HCT116 (cell line): ENCODE results near the gene EXD3. TPM values are rescaled to one million over a fixed set of nuclear protein-coding genes. Genes with fewer than 3 reads are reported as not detected.

ENCODE experiments used
- ATAC-seq: fragments of 200-7000 bp; cut with Tn5 transposase; 2 replicates; pipeline ENCODE4 v1.9.1; 2020; ENCODE audit warnings: mild to moderate bottlenecking, moderate library complexity
- BruUV-seq: library from RNA; stranded (reverse); fragments of 400-500 nt; replicated peaks from 2 replicates; lab custom pipeline; 2021; lab: Mats Ljungman, UMichigan
- CTCF ChIA-PET: fragments of 300-600 bp; sonication (Branson Sonifier 250); formaldehyde crosslinking; loops from one replicate; lab custom pipeline; 2021; ENCODE audit warnings: antibody characterized with exemption; lab: Charles Lee
- POLR2A ChIA-PET: fragments of 300-600, 350-600 bp; sonication (Branson Sonifier 250); formaldehyde crosslinking; loops from one replicate; lab custom pipeline; 2021; ENCODE audit warnings: antibody characterized with exemption; lab: Charles Lee
- RAD21 ChIA-PET, 2 experiments: fragments of 300-600 bp; sonication (Branson Sonifier 250); formaldehyde crosslinking; loops; one replicate each; lab custom pipeline; 2023; ENCODE audit warnings: low total read pairs in 2 of 2; ENCODE audit not compliant: uncharacterized antibody in 2 of 2, unreplicated experiment in 2 of 2, low non-redundant PET in 1 of 2; lab: Charles Lee
- DNase-seq: peaks from one replicate; pipeline ENCODE4 v3.0.0-alpha.2; 2010; ENCODE audit warnings: low read depth, low spot score
- H2AFZ ChIP-seq: fragments of 200-600 bp; shearing (Covaris generic), sonication (generic); 2 replicates; pipeline ENCODE4 v1.6.1; 2017; ENCODE audit warnings: low read depth, mixed run types, mixed read lengths, antibody characterized with exemption, low read length; ENCODE audit not compliant: poor library complexity, severe bottlenecking
- H3K27ac ChIP-seq: 2 replicates; pipeline ENCODE4 v1.5.1; 2012; ENCODE audit warnings: low read depth, low read length
- H3K27me3 ChIP-seq: fragments of 200-600 bp; sonication (generic); 2 replicates; pipeline ENCODE4 v1.6.1; 2016; ENCODE audit warnings: mixed run types, low read length, mixed read lengths; ENCODE audit not compliant: insufficient read depth
- H3K36me3 ChIP-seq, 2 experiments: fragments of 200-500 bp in 1 of 2; fragments of 200-600 bp in 1 of 2; sonication (Bioruptor generic) in 1 of 2; sonication (generic) in 1 of 2; 2 replicates each; pipeline versions ENCODE4 v1.5.1 to v1.6.1; 2014 to 2016; ENCODE audit warnings: low read length in 2 of 2, inconsistent platforms in 1 of 2, mixed read lengths in 1 of 2, mixed run types in 1 of 2; ENCODE audit not compliant: insufficient read depth in 2 of 2, control insufficient read depth in 1 of 2
- H3K4me1 ChIP-seq, 2 experiments: fragments of 200-600 bp in 1 of 2; sonication (generic) in 1 of 2; 2 replicates each; pipeline versions ENCODE4 v1.5.1 to v1.6.1; 2012 to 2017; ENCODE audit warnings: low read length in 2 of 2, inconsistent platforms in 1 of 2, mild to moderate bottlenecking in 1 of 2, mixed read lengths in 1 of 2, mixed run types in 1 of 2, moderate library complexity in 1 of 2; ENCODE audit not compliant: insufficient read depth in 2 of 2, control insufficient read depth in 1 of 2
- H3K4me2 ChIP-seq: fragments of 200-600 bp; sonication (generic); 2 replicates; pipeline ENCODE4 v1.6.1; 2017; ENCODE audit warnings: mixed run types, low read length, mixed read lengths
- H3K4me3 ChIP-seq, 2 experiments: fragments of 200-600 bp in 1 of 2; sonication (generic) in 1 of 2; replicated peaks in 1 of 2; 2 replicates each; pipeline ENCODE4 v1.5.1; 2011 to 2016; ENCODE audit warnings: low read length in 2 of 2, control low read depth in 1 of 2, low read depth in 1 of 2, mild to moderate bottlenecking in 1 of 2, mixed read lengths in 1 of 2, mixed run types in 1 of 2
- H3K79me2 ChIP-seq: fragments of 200-600 bp; sonication (generic); 2 replicates; pipeline ENCODE4 v1.6.1; 2017; ENCODE audit warnings: mild to moderate bottlenecking, mixed run types, low read length, moderate library complexity, mixed read lengths; ENCODE audit not compliant: insufficient read depth
- H3K9ac ChIP-seq: fragments of 200-600 bp; sonication (generic); 2 replicates; pipeline ENCODE4 v1.6.1; 2016; ENCODE audit warnings: low read length, mixed read lengths
- H3K9me2 ChIP-seq: fragments of 200-600 bp; sonication (generic), shearing (Covaris generic); 2 replicates; pipeline ENCODE4 v1.6.1; 2017; ENCODE audit warnings: mixed run types, mild to moderate bottlenecking, moderate library complexity; ENCODE audit not compliant: insufficient read depth
- H3K9me3 ChIP-seq, 2 experiments: fragments of 200-500 bp in 1 of 2; fragments of 200-600 bp in 1 of 2; sonication (Bioruptor generic) in 1 of 2; sonication (generic) in 1 of 2; 2 replicates each; pipeline ENCODE4 v1.6.1; 2014 to 2017; ENCODE audit warnings: low read length in 2 of 2, mixed read lengths in 2 of 2, inconsistent platforms in 1 of 2, low read depth in 1 of 2, mild to moderate bottlenecking in 1 of 2, mixed run types in 1 of 2, moderate library complexity in 1 of 2; ENCODE audit not compliant: control insufficient read depth in 1 of 2, insufficient read depth in 1 of 2
- H4K20me1 ChIP-seq: fragments of 200-600 bp; sonication (generic), shearing (Covaris generic); 2 replicates; pipeline ENCODE4 v1.6.1; 2017; ENCODE audit warnings: mixed run types, mild to moderate bottlenecking, moderate library complexity; ENCODE audit not compliant: insufficient read depth
- CBX3 ChIP-seq: IDR thresholded peaks from 2 replicates; pipeline ENCODE4 v1.6.1; 2012; ENCODE audit warnings: low read depth
- CEBPB ChIP-seq: IDR thresholded peaks from 2 replicates; pipeline ENCODE4 v1.6.1; 2012; ENCODE audit warnings: low read depth
- SIN3A ChIP-seq: IDR thresholded peaks from 2 replicates; pipeline ENCODE4 v1.6.1; 2012; ENCODE audit warnings: low read depth
- SP1 ChIP-seq: IDR thresholded peaks from 2 replicates; pipeline ENCODE4 v1.6.1; 2012; ENCODE audit warnings: low read depth
- YY1 ChIP-seq: IDR thresholded peaks from 2 replicates; pipeline ENCODE4 v1.6.1; 2011; ENCODE audit warnings: low read length, low read depth, moderate library complexity, mild to moderate bottlenecking; ENCODE audit not compliant: insufficient replicate concordance; ENCODE audit errors: extremely low read depth
- ZNF274 ChIP-seq: fragments of 200-500 bp; sonication (Bioruptor generic); IDR thresholded peaks from 2 replicates; pipeline ENCODE4 v1.6.1; 2014; ENCODE audit warnings: mild to moderate bottlenecking, low read depth, low read length, inconsistent platforms
- intact Hi-C: fragments of 100-400 bp; cut with micrococcal nuclease; formaldehyde crosslinking; loops from 2 replicates; pipeline ENCODE4 v1.10.0; 2022
- total RNA-seq: library from RNA; stranded (reverse); gene quantifications from one replicate; pipeline ENCODE4 v1.2.1, GENCODE V29; 2021; ENCODE audit not compliant: unreplicated experiment
- TF ChIP-seq, protein P1 (sequence below): IDR thresholded peaks from 2 replicates; pipeline ENCODE4 v1.6.1; 2011; ENCODE audit warnings: mild to moderate bottlenecking, low read length, moderate library complexity; ENCODE audit not compliant: insufficient replicate concordance; ENCODE audit errors: extremely low read depth
- TF ChIP-seq, protein P2 (sequence below), 3 experiments: fragments of 200-600 bp in 1 of 3; sonication (generic) in 1 of 3; IDR thresholded peaks in 2 of 3; conservative IDR thresholded peaks in 1 of 3; 2 replicates each; pipeline ENCODE4 v1.5.1; 2012 to 2017; ENCODE audit warnings: low read depth in 2 of 3, low read length in 2 of 3, antibody characterized with exemption in 1 of 3, borderline replicate concordance in 1 of 3, control low read depth in 1 of 3, mild to moderate bottlenecking in 1 of 3, mixed read lengths in 1 of 3, mixed run types in 1 of 3, moderate library complexity in 1 of 3; ENCODE audit not compliant: insufficient read depth in 1 of 3
- TF ChIP-seq, protein P3 (sequence below): IDR thresholded peaks from 2 replicates; pipeline ENCODE4 v1.6.1; 2012
- TF ChIP-seq, protein P4 (sequence below): IDR thresholded peaks from 2 replicates; pipeline ENCODE4 v1.6.1; 2012

EXD3 gene
- total RNA-seq, 1 experiment from 2014 or later = 25.4 TPM

DNA sequence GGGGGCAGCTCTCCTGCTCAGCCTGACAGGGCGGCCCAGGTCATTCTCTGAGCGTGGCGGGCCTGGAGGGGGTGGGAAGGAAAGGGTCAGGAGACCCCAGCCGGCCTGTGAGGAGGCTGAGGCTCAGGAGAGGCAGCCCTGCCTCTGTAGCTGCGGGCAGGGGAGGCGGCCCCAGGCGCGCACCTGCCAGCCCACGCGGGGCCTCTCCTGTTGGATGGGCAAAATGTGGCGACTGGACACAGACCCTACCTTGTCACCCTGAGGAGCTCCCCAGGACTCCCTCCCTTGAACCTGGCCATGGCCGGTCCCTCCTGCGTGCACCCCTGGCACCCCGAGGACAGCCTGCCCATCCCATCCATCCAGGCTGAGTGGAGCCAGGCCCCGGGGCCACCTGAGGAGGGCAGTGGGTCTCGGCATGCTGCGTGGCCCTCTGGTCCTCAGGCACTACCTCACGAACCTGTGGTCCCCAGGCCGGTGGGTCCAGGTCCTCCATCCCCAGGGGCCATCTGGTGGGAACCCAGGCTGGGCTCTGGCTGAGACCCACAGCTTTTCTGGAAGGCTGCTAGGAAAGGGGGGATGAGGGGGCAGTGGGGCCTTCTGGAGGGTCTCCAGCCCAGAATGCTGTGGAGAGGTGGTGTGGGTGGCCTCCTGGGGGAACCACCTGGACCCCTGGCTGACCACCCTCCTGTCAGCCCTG lies 105.8 kb downstream of the EXD3 start:
- RAD21 ChIA-PET = no interaction called here
- Histone ChIP-seq H3K4me1 (peaks cover 14 to 33% of the 10 kb centered on the region in 2 experiments), H4K20me1 (no peaks in the 10 kb centered on the region), H3K4me2 (peak overlapping the region; percentile 71; the same call in 1 of the 2 replicates), H3K4me3 (no peak overlapping the region), H2AFZ (no peak overlapping the region), H3K79me2 (no peaks in the 10 kb centered on the region), H3K27me3 (no peaks in the 10 kb centered on the region), H3K9me2 (no peaks in the 10 kb centered on the region), H3K36me3 (no peaks in the 10 kb centered on the region), H3K9me3 (no peaks in the 10 kb centered on the region), H3K9ac (no peak overlapping the region), H3K27ac (no peak overlapping the region; the same call in 1 of the 2 replicates)
- CTCF ChIA-PET = interaction anchor here (1.2 kb wide), 1 partner anchor 106 kb away, joined by 3 read pairs; the partner anchor contains the start of gene EXD3
- BruUV-seq = no TSS peak
- no peak for TF ChIP-seq ZNF274
- TF ChIP-seq CEBPB = no peak
- TF ChIP-seq, protein P1, sequence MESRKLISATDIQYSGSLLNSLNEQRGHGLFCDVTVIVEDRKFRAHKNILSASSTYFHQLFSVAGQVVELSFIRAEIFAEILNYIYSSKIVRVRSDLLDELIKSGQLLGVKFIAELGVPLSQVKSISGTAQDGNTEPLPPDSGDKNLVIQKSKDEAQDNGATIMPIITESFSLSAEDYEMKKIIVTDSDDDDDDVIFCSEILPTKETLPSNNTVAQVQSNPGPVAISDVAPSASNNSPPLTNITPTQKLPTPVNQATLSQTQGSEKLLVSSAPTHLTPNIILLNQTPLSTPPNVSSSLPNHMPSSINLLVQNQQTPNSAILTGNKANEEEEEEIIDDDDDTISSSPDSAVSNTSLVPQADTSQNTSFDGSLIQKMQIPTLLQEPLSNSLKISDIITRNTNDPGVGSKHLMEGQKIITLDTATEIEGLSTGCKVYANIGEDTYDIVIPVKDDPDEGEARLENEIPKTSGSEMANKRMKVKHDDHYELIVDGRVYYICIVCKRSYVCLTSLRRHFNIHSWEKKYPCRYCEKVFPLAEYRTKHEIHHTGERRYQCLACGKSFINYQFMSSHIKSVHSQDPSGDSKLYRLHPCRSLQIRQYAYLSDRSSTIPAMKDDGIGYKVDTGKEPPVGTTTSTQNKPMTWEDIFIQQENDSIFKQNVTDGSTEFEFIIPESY = no peak
- TF ChIP-seq, protein P2, sequence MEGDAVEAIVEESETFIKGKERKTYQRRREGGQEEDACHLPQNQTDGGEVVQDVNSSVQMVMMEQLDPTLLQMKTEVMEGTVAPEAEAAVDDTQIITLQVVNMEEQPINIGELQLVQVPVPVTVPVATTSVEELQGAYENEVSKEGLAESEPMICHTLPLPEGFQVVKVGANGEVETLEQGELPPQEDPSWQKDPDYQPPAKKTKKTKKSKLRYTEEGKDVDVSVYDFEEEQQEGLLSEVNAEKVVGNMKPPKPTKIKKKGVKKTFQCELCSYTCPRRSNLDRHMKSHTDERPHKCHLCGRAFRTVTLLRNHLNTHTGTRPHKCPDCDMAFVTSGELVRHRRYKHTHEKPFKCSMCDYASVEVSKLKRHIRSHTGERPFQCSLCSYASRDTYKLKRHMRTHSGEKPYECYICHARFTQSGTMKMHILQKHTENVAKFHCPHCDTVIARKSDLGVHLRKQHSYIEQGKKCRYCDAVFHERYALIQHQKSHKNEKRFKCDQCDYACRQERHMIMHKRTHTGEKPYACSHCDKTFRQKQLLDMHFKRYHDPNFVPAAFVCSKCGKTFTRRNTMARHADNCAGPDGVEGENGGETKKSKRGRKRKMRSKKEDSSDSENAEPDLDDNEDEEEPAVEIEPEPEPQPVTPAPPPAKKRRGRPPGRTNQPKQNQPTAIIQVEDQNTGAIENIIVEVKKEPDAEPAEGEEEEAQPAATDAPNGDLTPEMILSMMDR (IDR thresholded peaks at IDR 0.05 in 2 of 3, conservative IDR thresholded peaks at IDR 0.05 in 1 of 3; ENCODE audit: borderline replicate concordance in 1 of 3, insufficient read depth in 1 of 3, low read depth in 2 of 3, low read length in 2 of 3) = no peak
- TF ChIP-seq, protein P3, sequence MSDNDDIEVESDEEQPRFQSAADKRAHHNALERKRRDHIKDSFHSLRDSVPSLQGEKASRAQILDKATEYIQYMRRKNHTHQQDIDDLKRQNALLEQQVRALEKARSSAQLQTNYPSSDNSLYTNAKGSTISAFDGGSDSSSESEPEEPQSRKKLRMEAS = no peak
- TF ChIP-seq, protein P4, sequence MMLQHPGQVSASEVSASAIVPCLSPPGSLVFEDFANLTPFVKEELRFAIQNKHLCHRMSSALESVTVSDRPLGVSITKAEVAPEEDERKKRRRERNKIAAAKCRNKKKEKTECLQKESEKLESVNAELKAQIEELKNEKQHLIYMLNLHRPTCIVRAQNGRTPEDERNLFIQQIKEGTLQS = no peak
- no peak for TF ChIP-seq CBX3
- no peak for TF ChIP-seq SIN3A
- TF ChIP-seq SP1 = no peak
- TF ChIP-seq YY1 = no peak
- ATAC-seq (no peak), DNase-seq (no peak)
- intact Hi-C loops = no loop called here
- POLR2A ChIA-PET = interaction anchor here (1.0 kb wide), 1 partner anchor 10 kb away, joined by 3 read pairs; no protein-coding TSS in a partner anchor
